Measurements from ENCODE around the gene ANAPC5.
"Not testable (repeated sequence)": the region's sequence is repeated elsewhere in the genome, so short reads cannot be mapped to it uniquely, and the experiment has no call there.

Gene ANAPC5

GRCh38 chr12:121351820-121352681 is at the start of gene ANAPC5:
Gene ANAPC5 (minus strand): TSS chr12:121352411. CDS start chr12:121352340, 71 bp downstream.
- peak; percentile 99 for DNase-seq

DNA sequence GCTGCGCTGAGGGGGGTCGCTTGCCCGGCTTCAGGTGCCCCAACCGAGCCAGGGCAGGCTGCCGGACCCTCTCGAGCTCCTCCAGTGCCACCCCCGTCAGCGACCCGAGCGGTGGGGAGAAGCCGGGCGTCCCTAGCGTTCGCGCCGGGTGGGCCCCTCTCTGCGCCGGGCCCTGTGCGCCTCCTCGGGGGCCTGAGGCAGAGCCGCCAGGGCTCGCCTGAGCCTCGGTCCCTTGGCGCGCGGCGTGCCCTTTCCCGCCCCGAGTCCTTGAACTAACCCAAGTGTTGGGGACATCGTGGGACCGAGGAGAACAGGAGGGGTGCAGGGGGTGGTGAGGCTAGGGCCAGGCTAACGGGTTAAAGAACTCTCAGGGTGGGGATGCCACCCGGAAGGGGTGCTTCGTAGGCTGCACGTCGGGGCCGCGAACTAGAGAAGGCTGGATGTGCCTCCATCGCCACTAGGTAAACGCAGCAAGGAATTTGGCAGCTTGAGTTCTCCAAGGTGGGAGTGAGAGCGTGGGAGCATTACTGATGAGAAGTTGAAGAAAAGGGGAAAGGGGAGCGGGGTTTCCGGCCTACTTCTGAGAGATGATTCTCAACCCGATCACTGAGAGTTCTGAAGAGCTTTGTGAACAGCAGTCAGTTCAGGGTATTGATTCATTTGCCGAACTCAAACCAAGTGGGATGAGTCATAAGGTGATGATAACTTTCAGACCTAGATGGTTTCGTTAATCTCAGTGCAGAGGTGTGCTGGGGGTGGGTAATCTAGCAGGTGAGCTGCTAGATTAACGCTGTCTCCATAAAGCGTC is 48.3 kb upstream of the ANAPC5 start:
- DNase-seq, result no peak

GRCh38 chr12:121399391-121400331 is 47.5 kb upstream of the ANAPC5 start, which contains the start of gene RNF34:
Gene RNF34 (plus strand): TSS chr12:121400118. CDS start chr12:121400213, 95 bp downstream.
- peak; percentile 95 for DNase-seq

DNA sequence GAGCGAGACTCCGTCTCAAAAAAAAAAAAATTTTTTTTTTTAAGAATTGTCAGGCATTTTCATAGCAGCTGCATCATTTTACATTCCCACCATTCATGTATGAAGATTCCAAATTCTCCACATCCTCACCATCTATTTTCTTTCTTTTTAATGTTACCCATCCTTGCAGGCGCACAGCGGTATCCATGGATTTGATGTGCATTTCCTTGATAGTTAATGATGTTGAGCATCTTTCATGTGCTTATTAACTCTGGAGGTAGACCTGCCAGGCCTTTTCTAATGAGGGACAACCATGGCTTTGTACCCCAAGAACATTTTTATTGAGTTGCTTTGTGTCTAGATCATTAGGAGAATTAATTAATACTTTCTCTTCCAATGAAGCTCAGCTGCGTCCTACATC is 46.1 kb upstream of the ANAPC5 start:
- no peak for DNase-seq

DNA sequence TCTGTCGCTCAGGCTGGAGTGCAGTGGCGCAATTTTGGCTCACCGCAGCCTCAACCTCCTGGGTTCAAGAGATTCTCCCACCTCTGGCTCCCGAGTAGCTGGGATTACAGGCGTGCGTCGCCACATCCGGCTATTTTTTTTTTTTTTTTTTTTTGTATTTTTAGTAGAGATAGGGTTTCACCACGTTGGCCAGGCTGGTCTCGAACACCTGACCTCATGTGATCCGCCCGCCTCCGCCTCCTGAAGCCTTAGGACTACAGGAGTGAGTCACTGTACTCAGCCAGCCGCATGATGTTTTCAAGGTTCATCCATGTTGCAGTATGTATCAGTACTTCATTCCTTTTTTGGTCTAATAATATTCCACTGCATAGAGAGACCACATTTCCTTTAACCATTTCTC is 45.3 kb upstream of the ANAPC5 start:
- no peak for DNase-seq

- no peak for DNase-seq
Observed at GRCh38 chr12:121392325-121392716, 40.1 kb upstream of the ANAPC5 start.

DNA sequence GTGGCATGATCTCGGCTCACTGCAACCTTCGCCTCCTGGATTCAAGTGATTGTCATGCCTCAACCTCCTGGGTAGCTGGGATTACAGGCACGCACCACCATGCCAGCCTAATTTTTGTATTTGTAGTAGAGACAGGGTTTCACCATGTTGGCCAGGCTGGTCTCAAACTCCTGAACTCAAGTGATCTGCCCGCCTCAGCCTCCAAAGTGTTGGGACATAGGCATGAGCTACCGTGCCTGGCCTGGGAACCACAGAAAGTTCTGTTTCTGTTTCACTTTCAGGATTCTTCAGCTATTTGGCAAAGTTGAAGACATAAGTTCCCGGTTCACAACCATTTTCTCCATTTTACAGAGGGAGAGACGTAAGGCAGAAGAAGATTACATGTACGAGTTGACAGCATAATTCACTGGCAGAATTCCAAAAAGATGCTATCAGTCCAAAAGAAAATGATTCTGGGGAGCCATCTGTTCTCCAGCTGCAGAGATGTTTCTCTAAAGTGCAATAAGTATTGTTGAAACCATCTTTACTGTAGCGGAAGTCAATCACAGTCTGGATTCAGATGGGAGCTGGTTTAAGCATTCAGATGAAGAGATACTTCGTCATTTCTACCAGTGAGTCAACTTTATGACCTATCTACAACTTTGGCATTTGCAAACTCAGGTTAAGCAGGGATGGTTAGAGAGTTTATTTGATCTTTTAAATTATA is 39.6 kb upstream of the ANAPC5 start:
- DNase-seq, result no peak

DNA sequence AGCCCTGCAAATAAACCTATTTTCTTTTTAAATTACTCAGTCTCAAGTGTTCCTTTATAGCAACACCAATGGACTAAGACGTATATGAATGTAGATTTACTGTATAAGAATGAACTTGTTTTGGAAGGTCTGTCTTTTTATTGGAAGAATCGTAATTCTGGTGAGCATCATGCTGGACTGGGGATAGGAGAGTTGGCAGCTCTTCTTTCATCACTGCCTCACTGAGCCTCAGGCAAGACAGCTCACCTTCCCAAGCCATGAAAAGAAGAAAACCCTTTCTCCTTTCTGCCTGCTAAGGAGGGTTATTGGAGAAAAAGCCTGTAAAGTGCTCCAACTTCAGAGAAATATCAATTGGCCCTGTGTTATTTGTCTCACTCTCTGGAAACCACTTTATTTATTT is 38.6 kb upstream of the ANAPC5 start:
- DNase-seq, result no peak

DNA sequence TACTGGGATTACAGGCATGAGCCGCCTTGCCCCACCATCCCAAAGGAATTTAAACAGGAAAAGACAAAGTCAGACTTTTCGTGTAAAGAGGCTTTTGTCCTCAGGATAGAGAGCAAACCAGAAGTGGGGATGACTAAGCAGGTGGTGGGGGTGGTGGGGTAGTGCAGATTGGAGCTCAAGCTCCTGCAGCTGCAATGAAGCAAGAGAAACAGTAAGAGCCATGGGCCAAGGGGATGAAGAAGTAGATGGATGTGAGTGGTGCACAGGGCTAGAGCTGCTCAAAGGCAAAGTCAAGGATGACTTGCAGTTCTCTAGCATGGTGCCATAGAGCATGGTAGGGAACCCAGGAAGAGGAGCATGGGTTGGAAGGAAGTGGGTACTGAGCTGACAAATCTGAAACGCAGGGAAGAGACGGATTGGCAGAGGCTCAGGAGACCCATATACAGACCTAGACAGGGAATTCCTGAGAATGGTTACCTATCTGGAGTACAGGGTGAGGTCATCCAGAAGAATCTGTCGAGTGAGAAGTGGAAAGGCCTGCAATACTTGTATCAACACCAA is 36.3 kb upstream of the ANAPC5 start:
- DNase-seq, result no peak

DNA sequence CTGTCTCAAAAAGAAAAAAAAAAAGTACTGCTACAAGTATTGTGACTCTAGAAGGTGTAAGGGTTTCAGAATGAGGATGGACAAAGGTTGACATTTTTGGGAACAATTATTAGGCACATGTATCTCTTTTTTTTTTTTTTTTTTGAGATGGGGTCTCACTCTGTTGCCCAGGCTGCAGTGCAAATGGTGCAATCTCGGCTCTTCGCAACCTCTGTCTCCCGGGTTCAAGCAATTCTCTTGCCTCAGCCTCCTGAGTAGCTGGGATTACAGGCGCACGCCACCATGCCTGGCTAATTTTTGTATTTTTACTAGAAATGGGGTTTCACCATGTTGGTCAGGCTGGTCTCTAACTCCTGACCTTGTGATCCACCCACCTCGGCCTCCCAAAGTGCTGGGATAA is 32.7 kb upstream of the ANAPC5 start:
- DNase-seq, result not testable (repeated sequence)

DNA sequence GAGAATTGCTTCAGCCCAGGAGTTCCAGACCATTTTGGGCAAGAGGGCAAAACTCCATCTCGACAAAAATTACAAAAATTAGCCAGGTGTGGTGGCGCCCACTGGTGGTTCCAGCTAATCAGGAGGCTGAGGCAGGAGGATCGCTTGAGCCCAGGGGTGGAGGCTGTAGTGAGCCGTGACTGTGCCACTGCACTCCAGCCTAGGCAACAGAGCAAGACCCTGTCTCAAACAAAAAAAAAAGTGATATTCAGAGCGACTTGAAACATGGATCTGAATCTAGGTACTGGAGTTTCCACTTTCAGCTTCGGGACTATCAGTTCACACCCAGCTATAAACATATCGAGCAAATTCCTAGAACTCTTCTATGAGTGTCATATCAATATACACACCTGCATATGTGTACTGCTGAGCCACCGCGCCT is 31.4 kb upstream of the ANAPC5 start:
- no peak for DNase-seq

- no peak for DNase-seq
Observed at GRCh38 chr12:121379945-121380344, 27.7 kb upstream of the ANAPC5 start.

GRCh38 chr12:121378736-121379135 is 26.5 kb upstream of the ANAPC5 start:
- no peak for DNase-seq

DNA sequence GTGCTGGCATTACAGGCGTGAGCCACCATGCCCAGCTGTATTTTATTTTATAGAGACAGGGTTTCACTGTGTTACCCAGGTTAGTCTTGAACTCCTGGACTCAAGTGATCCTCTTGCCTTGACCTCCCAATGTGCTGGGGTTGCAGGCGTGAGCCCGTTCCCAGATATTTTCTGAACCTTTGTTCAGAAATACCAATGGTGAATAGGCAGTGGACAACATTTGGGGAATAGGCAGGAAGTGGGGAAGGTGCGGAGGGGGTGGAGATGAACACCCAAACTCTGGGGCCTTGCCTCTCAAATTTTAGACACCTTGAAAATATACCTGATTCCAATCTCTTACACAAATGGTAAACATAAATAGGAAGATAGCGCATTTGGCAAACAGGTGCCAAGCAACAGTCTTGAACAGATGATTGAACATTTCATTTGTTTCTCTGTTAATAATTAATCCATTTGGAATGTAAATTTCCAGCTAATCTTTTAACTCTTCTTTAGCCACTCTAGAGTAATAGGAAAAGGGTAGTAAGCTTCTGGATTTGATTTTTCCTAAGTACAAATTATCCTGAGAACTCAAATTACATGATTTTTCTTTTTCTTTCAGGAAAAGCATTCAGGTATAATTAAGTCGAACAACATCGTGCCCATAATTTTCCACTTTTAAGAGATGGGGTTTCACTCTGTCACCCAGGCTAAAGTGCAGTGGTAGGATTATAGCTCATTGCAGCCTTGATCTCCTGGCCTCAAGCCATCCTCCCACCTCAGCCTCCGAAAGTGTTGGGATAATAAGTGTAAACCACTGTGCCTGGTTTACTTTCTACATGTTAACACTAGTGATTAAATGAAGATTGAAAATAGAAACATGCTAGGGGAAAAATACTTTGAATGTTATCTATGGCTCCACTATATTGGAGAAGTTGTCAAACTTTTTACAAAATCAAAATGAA is 24.8 kb upstream of the ANAPC5 start:
- DNase-seq, result peak; percentile 38

DNA sequence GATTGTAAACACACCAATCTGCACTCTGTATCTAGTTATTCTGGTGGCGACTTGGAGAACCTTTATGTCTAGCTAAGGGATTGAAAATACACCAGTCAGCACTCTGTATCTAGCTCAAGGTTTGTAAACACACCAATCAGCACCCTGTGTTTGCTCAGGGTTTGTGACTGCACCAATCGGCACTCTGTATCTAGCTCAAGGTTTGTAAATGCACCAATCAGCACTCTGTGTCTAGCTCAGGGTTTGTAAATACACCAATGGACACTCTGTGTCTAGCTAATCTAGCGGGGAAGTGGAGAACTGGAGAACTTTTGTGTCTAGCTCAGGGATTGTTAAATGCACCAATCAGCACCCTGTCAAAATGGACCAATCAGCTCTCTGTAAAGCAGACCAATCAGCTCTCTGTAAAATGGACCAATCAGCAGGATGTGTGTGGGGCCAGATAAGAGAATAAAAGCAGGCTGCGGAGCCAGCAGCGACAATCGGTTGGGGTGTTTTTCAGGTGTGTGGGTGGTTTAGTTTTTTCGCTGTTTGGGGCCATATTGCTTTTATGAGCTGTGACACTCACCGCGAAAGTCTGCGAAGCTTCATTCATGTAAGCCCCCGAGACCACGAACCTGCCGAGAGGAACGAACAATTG is 22.9 kb upstream of the ANAPC5 start:
- DNase-seq, result not testable (repeated sequence)

DNA sequence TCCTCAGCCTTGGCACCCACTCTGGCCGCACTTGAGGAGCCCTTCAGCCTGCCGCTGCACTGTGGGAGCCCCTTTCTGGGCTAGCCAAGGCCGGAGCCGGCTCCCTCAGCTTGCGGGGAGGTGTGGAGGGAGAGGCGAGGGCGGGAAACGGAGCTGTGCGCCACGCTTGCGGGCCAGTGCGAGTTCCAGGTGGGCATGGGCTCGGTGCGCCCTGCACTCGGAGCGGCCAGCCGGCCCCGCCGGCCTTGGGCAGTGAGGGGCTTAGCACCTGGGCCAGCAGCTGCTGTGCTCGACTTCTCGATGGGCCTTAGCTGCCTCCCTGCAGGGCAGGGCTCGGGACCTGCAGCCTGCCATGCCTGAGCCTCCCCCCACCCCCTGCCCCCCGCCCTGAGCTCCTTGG is 22.1 kb upstream of the ANAPC5 start:
- not testable (repeated sequence) for DNase-seq

DNA sequence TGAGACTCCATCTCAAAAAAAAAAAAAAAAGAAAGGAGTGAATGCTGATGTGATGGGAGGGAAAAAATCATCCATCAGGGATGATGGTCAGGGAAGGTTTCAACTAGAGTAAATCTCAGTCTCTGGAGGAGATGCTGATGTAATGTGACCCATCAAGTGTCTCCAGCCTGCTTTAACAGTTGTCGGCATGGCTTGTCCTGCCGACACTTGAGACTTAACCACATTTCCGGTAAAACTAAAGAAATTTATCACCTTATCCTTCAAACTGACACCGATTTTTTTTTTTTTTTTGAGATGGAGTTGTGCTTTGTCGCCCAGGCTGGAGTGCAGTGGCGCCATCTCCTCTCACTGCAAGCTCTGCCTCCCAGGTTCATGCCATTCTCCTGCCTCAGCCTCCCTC is 21.5 kb upstream of the ANAPC5 start:
- no peak for DNase-seq

DNA sequence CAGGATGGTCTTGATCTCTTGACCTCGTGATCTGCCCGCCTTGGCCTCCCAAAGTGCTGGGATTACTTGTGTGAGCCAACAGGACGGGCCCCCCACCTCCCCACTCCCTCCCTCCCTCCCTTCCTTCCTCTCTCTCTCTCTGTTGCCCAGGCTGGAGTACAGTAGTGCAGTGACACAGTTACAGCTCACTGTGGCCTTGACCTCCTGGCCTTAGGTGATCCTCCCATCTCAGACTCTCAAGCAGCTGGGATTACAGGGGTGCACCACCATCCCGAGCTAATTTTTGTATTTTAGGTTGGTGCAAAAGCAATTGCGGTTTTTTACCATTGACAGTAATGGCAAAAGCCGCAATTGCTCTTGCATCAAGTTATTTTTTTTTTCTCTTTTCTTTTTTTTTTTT is 19.2 kb upstream of the ANAPC5 start:
- no peak for DNase-seq

- DNase-seq, result no peak
Observed at GRCh38 chr12:121366063-121366459, 13.8 kb upstream of the ANAPC5 start.
